Endothelial cell of hepatic sinusoid (primary cell): ENCODE results near the gene ZDHHC1.
"Not testable (repeated sequence)": the region's sequence is repeated elsewhere in the genome, so short reads cannot be mapped to it uniquely, and the experiment has no call there.

ENCODE experiments used
- in situ Hi-C: cut with HindIII; loops from 2 replicates; pipeline ENCODE4 v1.10.0; 2017; ENCODE audit warnings: low sequenced_read_pairs

The ZDHHC1 gene

DNA sequence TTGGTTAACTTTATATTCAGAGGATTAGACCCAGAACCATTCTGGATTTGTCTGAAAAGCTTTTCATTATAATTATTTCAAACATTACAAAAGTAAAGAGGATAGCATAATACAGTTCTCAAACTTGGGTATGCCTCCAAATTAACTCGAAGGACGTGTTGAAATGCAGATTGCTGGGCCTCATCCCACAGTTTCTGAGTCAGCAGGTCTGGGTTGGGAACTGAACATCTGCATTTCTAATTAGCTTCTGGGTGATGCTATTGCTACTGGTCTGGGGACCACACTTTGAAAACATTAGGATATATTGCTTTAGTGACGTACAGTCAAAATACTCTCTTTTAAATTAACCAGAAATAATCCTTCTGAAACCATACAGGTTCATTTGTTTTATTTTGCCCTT is 33.0 kb downstream of the ZDHHC1 start:
- in situ Hi-C loops = loop anchor here (5.0 to 10.0 kb wide), 2 partner anchors 56 to 448 kb away; partner anchors contain the start of genes CES2, CIAO2B, KCTD19 and LRRC36

GRCh38 chr16:67378642-67379041 is 37.6 kb downstream of the ZDHHC1 start:
- in situ Hi-C loops = no loop called here

GRCh38 chr16:67376012-67376411 is 40.3 kb downstream of the ZDHHC1 start:
- in situ Hi-C loops = not testable (repeated sequence)

GRCh38 chr16:67372664-67373063 is 43.6 kb downstream of the ZDHHC1 start:
- in situ Hi-C loops = no loop called here

DNA sequence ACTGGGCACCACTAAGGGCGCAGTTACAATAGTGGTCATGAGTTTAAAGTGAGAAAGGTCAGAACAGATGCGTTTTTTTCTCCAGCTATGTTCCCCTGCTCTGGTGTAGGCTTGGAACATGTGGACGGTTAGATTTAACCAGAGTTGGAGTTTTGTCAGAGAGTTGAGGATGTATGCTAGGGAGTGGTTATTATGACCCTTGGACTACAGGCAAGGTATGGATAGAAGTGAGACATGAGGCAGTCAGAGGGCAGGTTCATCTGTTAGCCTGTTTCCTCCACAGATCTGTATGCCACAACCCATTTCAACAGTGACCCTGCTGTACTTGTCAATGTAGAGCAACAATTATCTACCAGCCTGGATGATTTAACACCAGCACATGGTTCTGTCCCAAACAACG is 45.6 kb downstream of the ZDHHC1 start:
- in situ Hi-C loops = no loop called here

GRCh38 chr16:67364600-67365235 is 51.6 kb downstream of the ZDHHC1 start:
- in situ Hi-C loops = no loop called here

GRCh38 chr16:67361038-67361437 is 55.2 kb downstream of the ZDHHC1 start:
- in situ Hi-C loops = no loop called here

- in situ Hi-C loops = not testable (repeated sequence)
These were observed 56.6 kb downstream of the ZDHHC1 start for GRCh38 chr16:67359540-67360269.

DNA sequence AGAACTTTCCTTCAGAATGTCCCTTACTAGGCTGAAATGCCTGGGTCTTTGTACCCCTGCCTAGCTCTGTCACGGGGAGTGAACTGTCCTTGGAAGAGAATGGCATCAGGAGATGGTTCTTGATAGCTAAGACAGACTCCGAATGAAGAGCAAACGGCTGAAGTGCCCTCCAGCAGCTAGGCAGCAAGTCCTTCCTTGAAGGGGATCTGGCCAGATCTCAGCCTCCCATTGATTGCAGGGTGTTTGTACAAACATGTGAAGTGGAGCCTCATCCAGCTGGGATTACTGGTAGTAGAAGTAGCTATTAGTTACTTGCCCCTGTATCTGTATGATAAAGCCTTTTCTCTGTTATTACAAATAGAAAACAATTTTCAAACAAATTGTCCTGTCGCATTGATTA is 58.7 kb downstream of the ZDHHC1 start:
- in situ Hi-C loops = no loop called here

DNA sequence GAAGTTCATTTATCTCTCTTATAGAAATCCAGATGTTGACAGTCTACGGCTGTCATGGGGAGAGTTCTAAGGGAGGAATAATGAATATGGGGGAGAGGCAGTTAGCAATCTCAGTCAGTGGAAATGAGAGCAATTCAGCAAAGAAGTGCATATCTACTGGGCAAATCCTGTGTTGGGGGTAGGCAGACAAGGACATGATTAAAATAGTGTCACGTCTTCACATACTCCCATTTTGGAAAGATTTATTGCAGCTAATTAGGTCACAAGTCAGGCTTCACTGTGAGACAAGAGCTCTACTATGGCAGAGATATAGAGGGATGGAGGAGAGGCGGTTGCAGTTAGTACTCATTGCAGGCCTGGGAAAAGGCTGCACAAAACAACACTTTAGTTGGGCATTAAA is 59.9 kb downstream of the ZDHHC1 start:
- in situ Hi-C loops = no loop called here

DNA sequence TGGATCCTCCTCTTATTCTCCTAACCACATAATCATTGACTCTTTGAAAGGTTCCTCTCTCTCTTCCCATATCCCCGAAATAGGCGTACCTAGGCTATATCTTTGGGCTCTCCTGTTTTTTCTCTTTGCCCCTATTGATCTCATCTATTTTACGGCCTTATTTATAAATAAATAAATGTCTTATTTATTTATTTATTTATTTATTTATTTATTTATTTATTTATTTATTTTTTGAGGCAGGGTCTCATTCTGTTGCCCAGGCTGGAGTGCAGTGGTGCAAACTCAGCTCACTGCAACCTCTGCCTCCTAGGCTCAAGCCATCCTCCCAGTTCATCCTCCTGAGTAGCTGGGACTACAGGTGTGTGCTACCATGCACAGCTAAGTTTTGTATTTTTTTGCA is 63.8 kb downstream of the ZDHHC1 start:
- in situ Hi-C loops = loop anchor here (5.0 kb wide), 1 partner anchor 95 kb away; no protein-coding TSS in a partner anchor

DNA sequence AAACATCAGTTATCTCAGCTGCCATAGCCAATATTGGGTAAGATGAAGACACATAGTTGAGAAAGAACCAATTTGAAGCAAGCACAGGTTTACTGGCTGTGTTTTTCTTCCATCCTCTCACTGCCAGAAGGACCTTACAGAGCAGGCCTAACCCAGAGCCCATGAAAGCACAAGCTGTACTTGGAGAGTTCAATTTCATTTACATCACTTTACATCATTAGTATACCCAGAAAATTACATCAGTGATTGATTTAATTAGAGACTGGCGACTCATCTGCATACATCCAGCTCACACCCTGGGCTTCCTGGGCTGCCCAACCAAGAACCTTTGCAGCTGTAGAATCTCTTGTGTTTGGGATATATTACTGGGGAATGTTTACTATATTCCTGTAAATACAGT is 66.0 kb downstream of the ZDHHC1 start:
- in situ Hi-C loops = loop anchor here (5.0 kb wide), 1 partner anchor 97 kb away; no protein-coding TSS in a partner anchor

DNA sequence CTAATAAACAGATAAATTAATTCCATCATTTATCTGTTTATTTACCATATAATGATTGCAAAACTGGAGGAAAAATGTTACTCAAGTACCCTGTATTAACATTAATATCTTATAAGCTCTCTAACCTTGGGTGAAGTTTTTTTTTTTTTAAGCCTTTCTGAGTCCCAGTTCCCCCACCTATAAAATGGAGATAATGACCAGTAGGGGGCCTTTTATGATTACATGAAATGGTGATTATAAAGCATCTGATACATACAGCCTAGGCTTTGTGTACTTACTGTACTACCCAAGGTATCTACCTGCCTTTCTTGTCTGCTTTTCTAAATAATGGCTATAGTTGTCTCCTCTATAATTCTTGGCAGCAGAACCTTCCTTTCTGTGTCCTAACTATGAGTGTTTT is 67.1 kb downstream of the ZDHHC1 start:
- in situ Hi-C loops = no loop called here

DNA sequence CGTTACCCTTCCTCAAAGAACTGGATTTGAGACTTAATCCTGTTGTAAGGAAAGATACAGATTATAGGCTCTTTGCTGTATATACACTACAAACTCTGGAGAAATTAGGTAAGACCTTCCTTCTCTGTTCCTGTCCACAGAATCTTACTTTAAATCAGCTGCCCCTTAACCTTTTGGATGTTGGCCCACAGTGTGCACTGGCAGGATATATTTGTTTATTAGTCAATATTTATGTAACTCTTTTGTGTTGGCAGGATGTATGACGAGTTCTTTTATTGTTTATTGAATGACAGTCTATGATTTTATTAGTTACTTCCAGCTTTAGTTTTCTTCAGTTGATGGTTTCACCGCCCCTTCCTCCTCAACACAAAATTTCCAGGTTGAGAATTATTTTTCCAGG is 69.9 kb downstream of the ZDHHC1 start:
- in situ Hi-C loops = no loop called here

- in situ Hi-C loops = no loop called here
These were observed 70.9 kb downstream of the ZDHHC1 start for GRCh38 chr16:67345401-67345800.
